ENCODE data around the gene ABLIM3.

ABLIM3 gene

GRCh38 chr5:149153751-149154610 lies 12.7 kb downstream of the ABLIM3 start:
- in situ Hi-C loops (cut with MboI; ENCODE audit: low sequenced_read_pairs) = no loop called here

GRCh38 chr5:149154650-149155049 lies 13.4 kb downstream of the ABLIM3 start:
- in situ Hi-C loops (cut with MboI; ENCODE audit: low sequenced_read_pairs) = no loop called here

- in situ Hi-C loops (cut with MboI; ENCODE audit: low sequenced_read_pairs) = no loop called here
These were observed 15.3 kb downstream of the ABLIM3 start for GRCh38 chr5:149156435-149157083.

GRCh38 chr5:149157330-149157729 lies 16.0 kb downstream of the ABLIM3 start:
- in situ Hi-C loops (cut with MboI; ENCODE audit: low sequenced_read_pairs) = no loop called here

- in situ Hi-C loops (cut with MboI; ENCODE audit: low sequenced_read_pairs) = no loop called here
These were observed 19.0 kb downstream of the ABLIM3 start for GRCh38 chr5:149160291-149160787.

- in situ Hi-C loops (cut with MboI; ENCODE audit: low sequenced_read_pairs) = no loop called here
These were observed 19.9 kb downstream of the ABLIM3 start for GRCh38 chr5:149161026-149161687.

- in situ Hi-C loops (cut with MboI; ENCODE audit: low sequenced_read_pairs) = no loop called here
These were observed 20.6 kb downstream of the ABLIM3 start for GRCh38 chr5:149161850-149162249.

GRCh38 chr5:149162401-149163084 lies 21.2 kb downstream of the ABLIM3 start:
- in situ Hi-C loops (cut with MboI; ENCODE audit: low sequenced_read_pairs) = no loop called here

- in situ Hi-C loops (cut with MboI; ENCODE audit: low sequenced_read_pairs) = no loop called here
These were observed 23.4 kb downstream of the ABLIM3 start for GRCh38 chr5:149164731-149165130.

GRCh38 chr5:149166128-149166527 lies 24.8 kb downstream of the ABLIM3 start:
- in situ Hi-C loops (cut with MboI; ENCODE audit: low sequenced_read_pairs) = no loop called here

GRCh38 chr5:149166591-149167100 lies 25.4 kb downstream of the ABLIM3 start:
- in situ Hi-C loops (cut with MboI; ENCODE audit: low sequenced_read_pairs) = no loop called here

- in situ Hi-C loops (cut with MboI; ENCODE audit: low sequenced_read_pairs) = no loop called here
These were observed 27.1 kb downstream of the ABLIM3 start for GRCh38 chr5:149168276-149168906.

- in situ Hi-C loops (cut with MboI; ENCODE audit: low sequenced_read_pairs) = no loop called here
These were observed 29.0 kb downstream of the ABLIM3 start for GRCh38 chr5:149170299-149170698.

- in situ Hi-C loops (cut with MboI; ENCODE audit: low sequenced_read_pairs) = no loop called here
These were observed 31.0 kb downstream of the ABLIM3 start for GRCh38 chr5:149172261-149172660.

- in situ Hi-C loops (cut with MboI; ENCODE audit: low sequenced_read_pairs) = no loop called here
These were observed 31.6 kb downstream of the ABLIM3 start for GRCh38 chr5:149172709-149173505.

- in situ Hi-C loops (cut with MboI; ENCODE audit: low sequenced_read_pairs) = no loop called here
These were observed 33.5 kb downstream of the ABLIM3 start for GRCh38 chr5:149174847-149175234.

- in situ Hi-C loops (cut with MboI; ENCODE audit: low sequenced_read_pairs) = no loop called here
These were observed 34.2 kb downstream of the ABLIM3 start for GRCh38 chr5:149175346-149176105.

- in situ Hi-C loops (cut with MboI; ENCODE audit: low sequenced_read_pairs) = no loop called here
These were observed 36.1 kb downstream of the ABLIM3 start for GRCh38 chr5:149177339-149177843.

Data from HL-60/S4 treated with phorbol 12-myristate 13-acetate at 8.2 ng/mL for 4 days and 3 days (cell line).